H54 (cell line): ENCODE data around the gene ITPKB.

Experiments
- DNase-seq: peaks from one replicate; pipeline ENCODE4 v3.0.0; 2011; ENCODE audit warnings: low spot score, mixed read lengths; ENCODE audit not compliant: insufficient read length
- FAIRE-seq: peaks from 3 replicates; lab custom pipeline; 2011; peaks lifted over from hg19 to GRCh38; lab: Jason Lieb, UNC
- POLR2A ChIP-seq: IDR thresholded peaks from 2 replicates; pipeline ENCODE4 v1.6.1; 2011; ENCODE audit warnings: low read depth, mild to moderate bottlenecking, low read length

ITPKB gene

DNA sequence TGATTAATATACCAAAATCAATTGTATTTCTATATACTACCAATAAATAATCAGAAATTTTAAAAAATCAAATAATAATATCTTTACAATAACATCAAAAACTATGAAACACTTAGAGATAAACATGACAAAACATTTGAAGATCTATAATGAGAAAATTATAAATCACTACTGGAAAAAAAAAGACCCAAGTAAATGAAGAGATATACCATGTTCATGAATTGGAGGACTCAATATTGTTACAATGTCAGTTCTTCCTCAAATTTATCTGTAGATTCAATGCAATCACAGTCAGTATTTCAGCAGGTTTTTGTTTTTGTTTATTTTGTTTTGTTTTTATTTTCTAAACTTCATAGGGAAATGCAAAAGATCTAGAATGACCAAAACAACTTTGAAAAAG lies 4.2 kb upstream of the ITPKB start:
- FAIRE-seq (no peak), DNase-seq (no peak)
- TF ChIP-seq POLR2A, result no peak

DNA sequence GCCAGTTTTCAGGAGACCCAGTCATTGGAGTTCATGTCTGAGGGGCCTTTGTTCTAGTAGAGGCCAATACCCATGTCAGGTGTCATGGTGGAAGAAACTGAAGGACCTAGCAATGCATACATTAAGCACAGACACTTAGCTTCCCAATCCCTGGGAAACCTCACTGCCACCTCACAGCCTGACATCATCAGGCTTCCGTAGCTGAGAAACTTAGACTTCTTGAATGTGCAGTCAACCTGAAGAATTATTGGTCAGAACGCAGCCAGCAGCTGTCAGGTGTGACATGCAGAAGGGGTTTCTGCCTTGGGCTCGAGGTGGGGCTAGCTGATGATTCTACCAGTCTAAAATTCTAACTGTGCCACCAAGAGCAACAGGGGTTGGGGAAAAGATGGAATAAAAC lies 1.9 kb upstream of the ITPKB start:
- TF ChIP-seq POLR2A, result no peak
- DNase-seq, result no peak
- no peak for FAIRE-seq

DNA sequence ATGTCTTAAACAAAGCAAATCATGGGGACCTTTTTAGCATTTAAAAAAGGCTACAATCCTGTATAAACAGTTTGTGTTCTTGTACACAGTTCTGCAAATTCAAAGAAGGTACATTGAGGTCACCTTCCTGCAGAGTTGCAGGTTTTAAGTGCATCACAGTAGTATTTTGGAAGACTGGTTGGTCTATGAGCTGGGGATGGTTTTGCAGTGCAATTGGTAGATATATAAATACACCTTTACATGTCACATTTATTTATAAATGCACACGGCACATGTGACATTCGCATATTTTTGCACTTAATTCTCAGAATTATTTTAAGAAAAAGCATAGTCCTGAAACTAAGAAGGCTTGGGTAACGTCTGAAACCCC lies 599 bp upstream of the ITPKB start:
- DNase-seq, result no peak
- TF ChIP-seq POLR2A, result no peak
- no peak for FAIRE-seq

DNA sequence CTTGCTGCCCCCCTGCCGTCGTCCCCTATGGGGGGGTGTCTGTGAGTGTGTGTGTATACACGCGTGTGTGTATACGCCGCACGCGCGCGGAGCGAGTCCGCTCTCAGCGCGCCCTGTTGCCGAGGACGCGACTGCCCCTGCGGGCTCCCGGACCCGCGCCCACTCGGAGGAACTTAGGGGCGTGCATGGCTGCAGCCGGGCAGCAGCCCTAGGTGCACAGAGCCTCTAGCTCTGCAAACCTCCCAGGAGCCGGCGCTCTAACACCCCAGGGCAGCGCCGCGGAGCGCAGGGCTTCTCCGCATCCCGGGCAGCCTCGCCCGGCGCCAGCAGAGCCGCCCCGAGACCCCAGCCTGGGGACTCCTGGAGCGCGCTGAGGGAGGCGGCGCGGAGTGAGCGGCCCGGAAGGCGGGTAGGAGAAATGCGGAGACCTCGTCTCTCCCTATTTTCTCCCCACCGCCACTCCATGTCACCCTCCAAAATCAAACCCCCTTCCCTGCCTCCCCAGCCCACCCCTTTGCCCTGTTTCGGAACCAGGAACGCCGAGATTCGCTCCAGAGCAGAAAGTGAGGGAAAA lies 574 bp downstream of the ITPKB start:
- TF ChIP-seq POLR2A, result no peak
- no peak for FAIRE-seq
- DNase-seq, result peak; percentile 34

DNA sequence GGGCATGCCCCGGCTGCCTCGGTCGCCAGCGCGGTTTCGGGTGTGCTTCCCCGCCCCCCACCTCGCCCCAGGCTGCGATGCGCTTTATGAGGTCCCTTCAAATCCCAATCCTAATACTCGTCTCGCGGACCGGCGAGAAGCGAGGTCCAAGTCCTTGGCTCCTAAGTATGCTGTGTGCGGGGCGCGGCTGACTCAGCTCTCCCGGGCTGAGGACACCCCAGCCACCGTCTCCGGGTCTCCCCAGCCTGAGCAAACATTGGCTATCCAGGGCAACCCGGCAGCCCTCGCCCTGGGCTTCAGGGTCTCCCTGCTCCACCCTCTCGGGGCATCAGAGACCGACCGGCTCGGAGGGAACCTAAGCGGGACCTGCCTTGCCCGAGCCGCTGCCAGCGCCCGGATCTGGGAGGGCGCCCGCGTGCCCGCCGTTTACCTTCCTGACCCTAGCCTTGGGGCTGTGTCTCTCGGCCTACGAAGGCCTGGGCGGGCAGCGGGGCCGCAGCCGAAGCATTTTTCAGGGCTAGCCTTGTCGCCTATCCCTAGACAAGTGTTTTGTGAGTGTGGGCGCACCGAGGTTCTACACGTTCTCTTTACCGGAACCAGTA lies 1.2 kb downstream of the ITPKB start:
- DNase-seq, result peak; percentile 31
- no peak for FAIRE-seq
- TF ChIP-seq POLR2A, result no peak

DNA sequence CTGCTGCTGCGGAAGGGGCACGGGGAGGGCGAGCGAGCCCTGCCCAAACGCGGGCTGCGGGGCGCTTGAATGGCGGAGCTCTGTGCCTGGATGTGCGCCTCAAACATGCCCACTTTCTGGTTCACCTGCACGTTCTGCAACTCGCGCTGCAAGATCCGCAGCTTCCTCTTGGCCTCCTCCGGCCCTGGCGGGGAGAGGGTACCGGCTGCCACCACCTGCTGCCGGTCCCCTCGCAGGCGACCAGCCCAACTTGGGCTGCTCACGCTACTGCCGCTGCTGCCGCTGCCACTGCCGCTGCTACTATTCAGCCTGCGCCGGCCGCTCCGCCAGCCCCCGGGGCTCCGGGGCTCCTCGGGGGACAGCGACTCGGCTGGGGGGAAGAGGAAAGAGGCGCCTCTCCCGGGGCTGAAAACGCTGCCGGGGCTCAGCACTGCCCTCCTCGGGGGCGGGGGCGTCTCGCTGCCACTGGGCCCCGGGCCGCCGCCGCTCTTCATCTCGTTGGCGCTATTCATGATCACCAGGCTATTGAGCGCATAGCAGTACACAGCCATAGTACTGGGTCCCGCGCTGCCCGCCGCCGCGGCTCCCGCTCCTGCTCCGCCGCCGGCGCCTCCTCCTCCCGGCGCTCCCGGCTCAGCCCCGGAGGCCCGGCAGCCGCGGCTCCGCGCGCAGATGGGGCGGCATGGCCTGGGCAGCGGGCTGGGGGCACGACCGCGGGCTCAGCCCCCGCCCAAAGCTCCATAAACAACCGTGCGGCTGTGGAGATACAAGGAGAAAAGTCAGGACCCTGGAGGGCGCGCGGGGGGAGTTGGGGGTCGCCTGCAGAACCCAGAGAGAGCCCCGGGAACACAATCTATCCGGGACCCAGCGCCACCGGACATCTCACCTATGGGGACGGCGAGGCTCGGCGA lies 1.9 kb downstream of the ITPKB start:
- no peak for FAIRE-seq
- DNase-seq, result no peak
- TF ChIP-seq POLR2A, result no peak

DNA sequence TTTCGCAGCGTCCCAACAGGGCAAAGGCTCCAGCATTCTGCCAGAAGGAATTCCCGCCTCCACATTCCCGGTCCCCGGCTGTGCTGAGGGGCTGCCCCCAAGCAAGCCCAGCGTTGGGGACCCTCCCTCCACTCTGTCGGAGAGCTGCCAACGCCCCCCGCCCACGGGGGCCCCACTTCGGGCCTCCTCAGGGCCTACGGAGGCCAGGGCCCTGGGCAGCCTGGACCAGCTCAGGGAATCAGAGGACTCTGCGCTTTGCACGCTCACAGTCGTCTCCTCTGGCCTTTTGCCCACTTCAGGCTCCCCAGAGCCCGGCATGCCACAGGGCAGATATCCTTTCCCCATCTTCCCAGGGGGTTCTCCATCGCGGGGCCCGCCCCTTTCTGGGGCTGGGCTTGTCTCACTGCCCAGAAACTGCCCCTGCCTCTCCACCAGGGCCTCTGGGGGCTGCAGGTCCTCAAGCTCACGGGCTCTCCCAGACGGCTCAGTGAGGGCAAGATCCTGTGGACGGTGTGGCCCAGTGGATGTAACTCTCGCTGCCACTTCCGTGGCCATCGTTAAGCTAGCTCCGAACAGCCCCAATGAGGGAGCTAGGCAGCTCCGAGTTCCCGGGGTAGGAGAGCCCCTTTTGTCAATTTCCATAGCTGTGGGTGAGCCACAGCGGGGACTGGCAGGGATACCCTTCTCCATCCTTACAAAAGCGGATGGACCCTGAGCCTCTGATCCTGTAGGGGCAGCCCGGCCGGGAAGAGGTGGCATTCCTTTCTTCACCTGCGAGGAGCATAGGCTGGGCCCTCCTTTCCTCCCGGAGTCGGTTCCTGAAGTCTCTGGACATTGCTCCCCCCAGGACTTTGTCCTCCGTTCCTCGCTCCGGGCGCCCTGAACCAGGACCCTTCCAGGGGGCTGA lies 2.8 kb downstream of the ITPKB start:
- DNase-seq, result no peak
- FAIRE-seq, result no peak
- TF ChIP-seq POLR2A, result no peak

DNA sequence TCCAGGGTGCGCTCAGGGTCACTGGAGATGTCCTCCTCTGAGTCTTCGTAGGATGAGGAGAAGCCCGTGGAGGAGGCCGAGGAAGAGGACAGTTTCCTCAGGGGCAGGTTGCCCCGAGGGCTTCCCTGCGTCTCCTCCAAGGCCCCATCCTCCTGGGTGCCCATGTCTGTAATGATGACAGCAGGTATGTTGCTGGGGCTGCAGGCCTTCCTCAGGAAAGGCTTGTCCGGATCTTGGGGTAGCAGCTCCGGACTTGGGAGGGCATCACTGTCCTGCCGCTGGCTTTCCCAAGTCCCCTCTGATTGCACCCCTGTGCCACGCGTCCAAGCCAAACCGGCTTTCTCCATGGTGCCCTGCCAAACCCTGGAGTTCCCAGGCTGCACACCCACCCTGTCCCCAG lies 3.5 kb downstream of the ITPKB start:
- no peak for TF ChIP-seq POLR2A
- FAIRE-seq, result no peak

DNA sequence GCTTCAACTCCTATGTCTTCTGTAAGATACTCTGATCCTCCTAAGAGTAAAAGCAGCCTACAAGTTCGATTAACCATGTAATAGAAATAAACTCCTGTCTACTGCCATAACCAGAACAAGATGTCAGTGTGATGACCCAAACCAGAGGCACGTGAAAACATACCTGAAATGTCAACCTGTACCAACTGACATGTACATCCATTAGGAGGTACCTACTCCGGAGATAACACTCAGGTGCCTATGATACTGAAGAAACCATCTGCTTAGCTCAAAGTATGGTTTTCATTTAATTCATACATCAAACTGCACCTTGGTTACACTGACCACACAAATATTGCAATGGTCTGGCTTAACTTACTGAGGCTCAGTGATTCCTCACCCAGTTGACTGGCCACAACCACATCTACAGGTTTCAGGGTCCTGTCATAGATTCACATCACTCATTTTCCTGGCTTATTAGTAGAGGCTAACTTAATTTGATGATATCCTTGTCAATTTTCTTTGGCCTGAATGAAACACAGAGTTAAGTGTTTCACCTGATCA lies 4.4 kb downstream of the ITPKB start:
- DNase-seq (no peak), FAIRE-seq (no peak)
- no peak for TF ChIP-seq POLR2A

More for the DNA sequence above, 3.5 kb downstream of the ITPKB start:
- DNase-seq, result no peak

DNA sequence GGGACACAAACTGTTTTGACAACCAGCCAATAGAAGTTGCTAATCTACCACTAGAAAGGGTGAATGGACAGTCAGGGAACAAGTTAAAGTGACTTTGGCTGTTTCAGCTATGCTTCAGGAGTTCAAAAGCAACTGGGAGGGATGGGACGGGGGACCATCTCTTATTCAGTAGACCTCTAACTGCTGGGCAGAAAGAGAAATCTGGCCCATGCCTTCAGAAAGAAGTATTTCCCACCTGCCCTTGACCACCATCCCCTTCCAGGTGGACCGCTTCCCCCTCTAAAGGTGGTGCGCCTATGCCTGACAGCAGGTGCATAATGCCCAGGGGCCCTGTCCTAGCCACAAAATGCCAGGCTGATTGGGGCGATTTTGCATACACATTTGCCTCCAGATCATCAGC lies 5.2 kb downstream of the ITPKB start:
- DNase-seq (no peak), FAIRE-seq (no peak)
- TF ChIP-seq POLR2A, result no peak

DNA sequence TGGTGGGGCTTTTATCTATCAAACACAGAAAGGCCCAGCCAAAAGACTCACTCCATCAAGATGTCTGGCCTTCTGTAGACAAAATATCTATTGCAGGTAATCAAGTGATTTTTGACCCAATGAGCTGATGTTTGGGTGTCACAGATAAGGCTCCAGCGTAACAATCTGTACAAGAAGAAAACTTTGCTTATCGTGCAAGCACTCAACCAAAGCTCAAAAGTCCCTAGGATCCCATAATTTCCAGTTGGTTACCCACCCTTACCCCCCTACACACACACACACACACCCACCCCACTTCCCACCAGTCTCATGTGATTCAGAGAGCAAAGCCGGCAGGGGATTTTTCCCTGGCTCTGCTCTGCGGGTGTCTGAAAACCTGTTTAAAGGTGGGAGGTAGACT lies 5.8 kb downstream of the ITPKB start:
- no peak for TF ChIP-seq POLR2A
- FAIRE-seq, result no peak
- DNase-seq, result no peak

DNA sequence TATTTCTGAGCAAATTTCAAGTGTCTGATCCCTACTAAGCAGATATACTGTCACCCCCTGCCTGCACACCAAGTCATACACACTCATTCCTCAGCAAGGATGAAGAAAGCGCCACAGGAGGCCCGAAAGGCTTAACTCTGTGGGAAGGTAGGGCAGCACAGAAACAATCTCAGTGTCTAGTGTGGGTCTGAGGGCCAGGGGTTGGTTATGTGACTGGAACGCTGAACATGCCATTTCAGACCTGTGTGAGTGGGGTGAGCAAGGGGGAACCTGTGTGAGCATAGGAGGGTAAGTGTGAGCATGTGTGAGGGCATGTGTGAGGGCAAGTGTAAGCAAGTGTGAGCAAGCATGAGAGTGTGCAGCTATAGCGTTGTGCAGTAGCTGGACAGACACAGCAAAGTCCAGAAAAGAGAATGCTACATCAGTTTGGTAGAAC lies 6.2 kb downstream of the ITPKB start:
- no peak for DNase-seq
- no peak for TF ChIP-seq POLR2A
- FAIRE-seq, result no peak

DNA sequence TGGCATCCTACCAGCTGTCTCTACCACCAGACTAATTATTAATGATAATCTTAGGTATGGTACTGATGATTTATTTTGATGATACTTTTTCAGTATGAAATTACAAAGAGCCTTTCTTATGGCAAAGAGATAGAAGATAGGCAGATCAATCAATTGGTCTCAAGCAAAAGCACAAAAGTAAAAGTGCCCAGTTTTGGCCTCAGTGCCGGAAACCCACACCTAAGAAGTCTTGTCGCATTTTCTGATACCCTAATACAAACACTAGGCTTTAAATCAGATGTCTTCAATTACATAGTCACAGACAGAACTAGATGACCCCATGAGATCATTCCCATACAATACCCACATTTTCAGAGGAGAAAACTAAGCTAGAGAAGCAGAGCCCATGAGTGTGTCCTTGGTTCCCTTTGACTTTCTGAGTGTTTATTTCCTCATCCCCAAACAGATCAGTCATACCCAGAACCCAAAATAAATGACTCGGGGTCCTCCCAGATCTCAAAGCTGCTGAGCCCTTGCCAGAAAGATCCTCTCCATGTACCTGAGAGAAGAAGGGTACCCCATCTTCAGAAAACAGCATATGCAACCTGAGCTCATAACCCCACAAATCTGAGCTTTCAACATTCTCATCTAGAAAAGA lies 7.7 kb downstream of the ITPKB start:
- no peak for TF ChIP-seq POLR2A
- DNase-seq (no peak), FAIRE-seq (no peak)

DNA sequence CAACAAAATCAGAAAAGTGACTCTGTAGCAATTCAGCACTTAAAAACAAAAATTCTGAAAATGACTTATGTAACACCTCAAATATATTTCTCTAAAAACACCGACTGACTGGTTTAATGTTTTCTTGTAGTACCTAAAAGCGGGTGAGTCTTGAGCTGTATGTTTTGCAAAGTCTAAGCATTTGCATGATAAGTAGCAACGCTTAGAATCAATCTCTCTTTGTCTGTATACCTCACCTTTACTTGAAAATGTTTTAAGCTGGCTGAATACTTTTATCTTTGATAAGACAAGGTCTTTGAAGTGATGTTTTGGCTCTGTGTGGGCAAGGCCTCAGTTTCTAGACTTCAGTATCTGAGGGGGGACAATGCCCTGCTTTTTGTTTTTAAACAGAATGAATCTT lies 8.2 kb downstream of the ITPKB start:
- no peak for TF ChIP-seq POLR2A
- DNase-seq (no peak), FAIRE-seq (no peak)
